ENCODE data around the gene MFAP3.

MFAP3 gene

GRCh38 chr5:154095904-154096303 is 57.1 kb downstream of the MFAP3 start:
- DNase-seq: no peak

DNA sequence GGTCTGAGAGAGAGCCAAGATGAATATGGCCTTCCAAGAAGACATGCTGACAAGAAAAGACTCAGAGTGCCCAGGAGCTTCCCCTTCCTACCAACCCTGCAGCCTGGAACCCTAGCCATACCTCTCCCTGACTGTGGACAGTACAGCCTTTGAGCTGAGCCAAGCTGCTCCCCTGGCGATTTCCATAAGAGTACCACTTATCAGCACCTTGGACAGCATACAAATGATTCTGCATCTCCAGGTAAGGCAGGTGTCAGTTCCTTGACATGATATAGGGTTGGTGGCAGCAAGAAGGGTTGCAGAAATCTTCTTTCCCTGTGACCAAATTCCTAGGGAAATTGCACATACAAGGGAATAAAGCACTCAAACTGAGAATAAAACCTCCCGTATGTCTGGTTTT is 58.3 kb downstream of the MFAP3 start:
- DNase-seq: no peak

DNA sequence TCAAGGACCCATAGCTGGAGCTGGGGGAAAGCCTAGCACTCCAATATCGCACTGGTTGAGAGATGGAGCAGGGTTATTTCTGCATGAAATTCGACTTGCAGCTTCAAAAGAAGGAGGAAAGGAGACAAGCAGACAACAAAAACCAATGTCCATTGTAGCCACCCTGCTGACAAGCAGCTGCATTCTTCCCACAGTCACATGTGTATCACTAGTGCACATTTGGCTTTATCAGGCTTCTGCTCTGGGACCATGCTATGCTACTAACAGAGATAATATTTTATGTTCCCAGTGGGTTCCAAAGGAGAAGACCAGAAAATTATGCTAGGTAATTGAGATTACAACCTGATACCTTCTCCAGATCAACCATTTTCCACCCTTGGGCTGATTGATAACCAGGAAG is 59.7 kb downstream of the MFAP3 start:
- no peak for DNase-seq

GRCh38 chr5:154101184-154101583 is 62.4 kb downstream of the MFAP3 start:
- no peak for DNase-seq

DNA sequence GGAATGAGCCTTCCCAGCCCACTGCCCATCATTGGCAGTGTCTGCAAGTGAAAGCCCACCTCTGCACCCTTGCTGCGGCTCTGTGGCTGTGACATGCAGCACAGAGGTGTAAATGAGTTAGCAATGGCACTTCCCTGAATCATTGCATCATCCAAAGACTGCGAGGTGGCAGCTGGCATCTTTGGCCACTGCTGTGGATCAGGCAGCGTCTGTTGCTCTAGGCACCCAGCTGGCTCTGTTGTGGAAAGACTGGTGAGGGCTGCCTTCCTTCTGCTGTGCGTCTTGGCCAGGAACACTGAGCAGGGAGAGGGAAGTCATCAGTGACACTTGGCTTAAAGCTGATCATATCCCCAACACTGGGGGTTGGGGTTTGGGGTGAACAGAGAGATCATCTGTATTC is 64.5 kb downstream of the MFAP3 start:
- DNase-seq: no peak

All from activated CD4-positive, CD25-positive, alpha-beta regulatory T cell treated with anti-CD3 and anti-CD28 coated beads, Interleukin-2, amount 50 U/mL, for 72 hours (primary cell).